Measurements from ENCODE around the gene EEA1.
A peak's percentile ranks its signal among the peaks of the same experiment; 100 is the strongest.

Gene EEA1

DNA sequence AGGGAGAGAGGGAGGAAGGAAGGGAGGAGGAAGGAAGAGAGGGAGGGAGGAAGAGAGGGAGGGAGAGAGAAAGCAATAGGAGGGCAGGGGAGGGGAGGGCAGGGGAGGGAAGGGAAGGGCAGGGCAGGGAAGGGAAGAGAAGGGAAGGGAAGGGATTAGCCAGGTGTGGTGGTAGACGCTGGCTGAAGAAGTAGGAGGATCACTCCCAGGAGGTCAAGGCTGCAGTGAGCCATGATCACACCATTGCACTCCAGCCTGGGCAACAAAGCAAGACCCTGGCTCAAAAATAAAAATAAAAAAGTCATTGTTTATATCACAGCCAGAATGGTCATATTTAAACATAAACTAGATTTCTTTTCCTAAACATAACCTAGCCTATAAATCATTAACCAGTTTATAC lies 20.4 kb upstream of the EEA1 start:
- no peak for TF ChIP-seq CTCF (IDR thresholded peaks at IDR 0.05; ENCODE audit: low read depth, low read length)
- DNase-seq (ENCODE audit: extremely low read depth, low read depth) = no peak

DNA sequence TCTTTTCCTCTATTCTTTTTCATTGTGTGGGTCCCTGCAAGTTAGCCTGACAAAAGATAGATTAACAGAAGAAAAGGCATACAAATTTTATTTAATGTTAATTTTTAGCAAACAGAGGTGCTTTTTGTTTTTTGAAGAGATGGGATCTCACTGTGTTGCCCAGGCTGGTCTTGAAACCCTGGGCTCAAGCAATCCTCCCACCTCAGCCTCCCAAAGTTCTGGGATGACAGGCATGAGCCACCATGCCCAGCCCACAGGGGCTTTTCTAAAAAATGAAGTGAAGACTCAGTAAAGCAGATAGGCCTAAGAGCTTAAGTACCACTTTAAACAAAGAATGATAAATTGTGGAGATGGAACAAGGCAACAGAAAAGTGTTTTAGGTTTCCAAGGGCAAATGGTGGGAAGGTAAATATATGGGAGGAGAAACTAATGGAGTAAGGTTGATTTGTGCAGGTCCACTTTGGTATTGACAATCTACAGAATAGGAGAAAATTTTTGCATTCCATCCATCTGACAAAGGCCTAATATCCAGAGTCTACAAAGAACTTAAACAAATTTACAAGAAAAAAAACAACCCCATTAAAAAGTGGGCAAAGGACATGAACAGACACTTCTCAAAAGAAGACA lies 18.6 kb upstream of the EEA1 start:
- no peak for DNase-seq (ENCODE audit: extremely low read depth, low read depth)
- no peak for TF ChIP-seq CTCF (IDR thresholded peaks at IDR 0.05; ENCODE audit: low read depth, low read length)

DNA sequence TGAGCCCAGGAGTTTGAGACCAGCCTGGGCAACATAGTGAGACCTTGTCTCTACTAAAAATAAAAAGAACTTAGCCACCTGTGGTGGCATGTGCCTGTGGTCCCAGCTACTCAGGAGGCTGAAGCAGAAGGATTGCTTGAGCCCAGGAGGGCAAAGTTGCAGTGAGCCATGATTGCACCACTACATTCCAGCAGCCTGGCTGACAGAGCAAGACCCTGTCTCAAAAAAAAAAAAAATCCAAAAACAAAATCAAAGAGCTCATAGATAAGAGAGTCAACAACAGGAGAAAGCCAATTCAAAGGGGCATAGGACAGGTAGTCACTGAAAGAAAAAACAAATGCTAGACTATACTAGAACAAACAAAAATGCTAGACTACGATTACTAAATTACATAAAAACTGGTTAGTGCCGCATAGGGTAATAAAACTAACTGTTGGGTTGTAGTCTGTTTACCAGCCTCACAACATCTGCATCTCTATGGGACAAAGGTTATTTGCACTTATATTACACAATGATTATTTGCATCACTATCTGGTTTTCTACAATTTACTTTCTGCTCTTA lies 16.6 kb upstream of the EEA1 start:
- TF ChIP-seq CTCF (IDR thresholded peaks at IDR 0.05; ENCODE audit: low read depth, low read length) = no peak
- no peak for DNase-seq (ENCODE audit: extremely low read depth, low read depth)

DNA sequence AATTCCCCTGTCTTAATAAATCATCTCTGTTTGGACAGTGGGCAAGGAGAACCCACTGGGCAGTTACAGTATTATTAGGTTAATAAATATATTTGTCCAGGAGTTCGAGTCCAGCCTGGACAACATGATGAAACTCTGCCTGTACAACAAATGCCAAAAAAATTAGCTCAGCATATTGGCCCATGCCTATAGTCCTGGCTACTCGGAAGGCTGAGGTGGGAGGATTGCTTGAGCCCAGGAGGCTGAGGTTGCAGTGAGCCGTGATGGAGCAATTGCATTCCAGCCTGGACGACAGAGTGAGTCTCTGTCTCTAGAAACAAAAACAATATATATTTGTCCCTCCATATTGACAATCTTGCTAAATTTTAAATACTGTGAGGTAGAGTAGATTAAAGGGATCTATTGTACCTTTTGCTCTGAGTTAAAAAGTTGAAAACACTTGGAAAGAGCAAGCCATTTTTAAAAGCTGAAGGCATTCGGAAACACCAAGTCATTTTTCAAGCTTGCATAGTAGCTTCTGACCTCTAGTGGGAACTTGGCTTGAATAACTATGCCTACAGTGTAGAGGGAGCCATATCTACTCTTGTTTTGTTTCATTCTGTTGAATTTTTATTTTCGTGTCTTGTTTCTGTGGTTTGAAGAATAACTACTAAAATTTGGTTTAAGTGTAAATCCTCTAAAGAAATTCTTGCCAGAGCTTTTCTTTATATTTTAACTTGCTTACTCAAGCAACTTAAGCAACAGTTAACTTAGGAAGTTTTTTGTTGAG lies 14.6 kb upstream of the EEA1 start:
- no peak for TF ChIP-seq CTCF (IDR thresholded peaks at IDR 0.05; ENCODE audit: low read depth, low read length)
- DNase-seq (ENCODE audit: extremely low read depth, low read depth) = no peak

- peak; percentile 46 for DNase-seq (ENCODE audit: extremely low read depth, low read depth)
- no peak for TF ChIP-seq CTCF (IDR thresholded peaks at IDR 0.05; ENCODE audit: low read depth, low read length)
Measured at GRCh38 chr12:92942905-92943304, 13.8 kb upstream of the EEA1 start.

DNA sequence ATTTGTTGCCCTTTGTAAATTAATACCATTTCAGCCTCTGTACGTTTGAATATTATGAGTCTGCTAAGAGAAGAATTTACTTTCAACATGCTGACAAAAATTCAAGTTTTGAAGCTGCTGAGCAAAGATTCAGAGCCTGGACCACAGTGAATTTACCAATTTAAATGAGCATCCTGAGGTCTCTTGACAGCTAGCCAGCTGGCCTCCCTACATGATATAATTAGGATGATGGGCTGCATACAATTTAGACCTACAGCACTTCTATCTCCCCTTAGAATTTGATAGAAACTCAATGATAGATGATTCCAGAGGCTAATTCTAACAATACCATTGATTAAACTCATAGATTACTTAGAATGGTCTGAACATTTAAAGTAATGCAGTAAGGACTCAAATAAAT lies 10.0 kb upstream of the EEA1 start:
- no peak for DNase-seq (ENCODE audit: extremely low read depth, low read depth)
- no peak for TF ChIP-seq CTCF (IDR thresholded peaks at IDR 0.05; ENCODE audit: low read depth, low read length)

GRCh38 chr12:92938638-92939037 lies 9.5 kb upstream of the EEA1 start:
- no peak for DNase-seq (ENCODE audit: extremely low read depth, low read depth)
- no peak for TF ChIP-seq CTCF (IDR thresholded peaks at IDR 0.05; ENCODE audit: low read depth, low read length)

Data from AG09319 (cell line).